HG02763 (cell line): ENCODE results near the gene NOP14.
A peak's percentile ranks its signal among the peaks of the same experiment; 100 is the strongest.
"Not testable (repeated sequence)": the region's sequence is repeated elsewhere in the genome, so short reads cannot be mapped to it uniquely, and the experiment has no call there.

ENCODE experiments used
- ATAC-seq: cut with Tn5 transposase; IDR thresholded peaks from one replicate; pipeline ENCODE4 v1.9.1; 2021; ENCODE audit warnings: mild to moderate bottlenecking, moderate library complexity; ENCODE audit not compliant: unreplicated experiment

Gene NOP14

GRCh38 chr4:2962614-2963174 lies 512 bp downstream of the NOP14 start:
- peak; percentile 21 for ATAC-seq

- no peak for ATAC-seq
Observed at GRCh38 chr4:2961811-2962441, 1.3 kb downstream of the NOP14 start.

- ATAC-seq, result no peak
Observed at GRCh38 chr4:2961421-2961810, 1.8 kb downstream of the NOP14 start.

- ATAC-seq, result not testable (repeated sequence)
Observed at GRCh38 chr4:2960450-2960849, 2.8 kb downstream of the NOP14 start.

GRCh38 chr4:2958446-2958845 lies 4.8 kb downstream of the NOP14 start:
- no peak for ATAC-seq

GRCh38 chr4:2955186-2956044 lies 7.8 kb downstream of the NOP14 start:
- not testable (repeated sequence) for ATAC-seq

GRCh38 chr4:2954358-2955185 lies 8.6 kb downstream of the NOP14 start:
- no peak for ATAC-seq

- ATAC-seq, result no peak
Observed at GRCh38 chr4:2953496-2953895, 9.7 kb downstream of the NOP14 start.

GRCh38 chr4:2950221-2950989 lies 12.8 kb downstream of the NOP14 start:
- ATAC-seq, result no peak

- no peak for ATAC-seq
Observed at GRCh38 chr4:2949782-2950125, 13.5 kb downstream of the NOP14 start.

- no peak for ATAC-seq
Observed at GRCh38 chr4:2948895-2949781, 14.1 kb downstream of the NOP14 start.

- no peak for ATAC-seq
Observed at GRCh38 chr4:2947926-2948325, 15.3 kb downstream of the NOP14 start.

- ATAC-seq, result no peak
Observed at GRCh38 chr4:2946812-2947600, 16.2 kb downstream of the NOP14 start.

- ATAC-seq, result not testable (repeated sequence)
Observed at GRCh38 chr4:2945619-2946604, 17.3 kb downstream of the NOP14 start.

- no peak for ATAC-seq
Observed at GRCh38 chr4:2944586-2945526, 18.4 kb downstream of the NOP14 start.

GRCh38 chr4:2944091-2944482 lies 19.1 kb downstream of the NOP14 start:
- no peak for ATAC-seq
